Ascending aorta (tissue), 2 donors: ENCODE results near the gene TLE1. TPM values are rescaled to one million over a fixed set of nuclear protein-coding genes. Genes with fewer than 3 reads are reported as not detected.

Source experiments
- DNase-seq, 2 donors: peaks; one replicate each; pipeline ENCODE4 v3.0.0-alpha.2; 2019; ENCODE audit warnings: low spot score in 2 of 2
- H3K27ac ChIP-seq, 2 donors: fragments of 200-600 bp; sonication (generic); one replicate each; pipeline ENCODE4 v1.5.1; 2016 to 2017; ENCODE audit warnings: mild to moderate bottlenecking in 1 of 2
- H3K27me3 ChIP-seq: fragments of 200-600 bp; sonication (generic); one replicate; pipeline ENCODE4 v1.5.1; 2017
- H3K36me3 ChIP-seq, 2 donors: fragments of 200-600 bp; sonication (generic); one replicate each; pipeline ENCODE4 v1.5.1; 2016
- H3K4me1 ChIP-seq, 2 donors: fragments of 200-600 bp; sonication (generic); one replicate each; pipeline ENCODE4 v1.5.1; 2016 to 2017; ENCODE audit warnings: mild to moderate bottlenecking in 1 of 2
- H3K4me3 ChIP-seq, 2 donors: fragments of 200-600 bp; sonication (generic); one replicate each; pipeline ENCODE4 v1.5.1; 2016 to 2017; ENCODE audit warnings: mild to moderate bottlenecking in 1 of 2
- H3K9me3 ChIP-seq, 2 donors: fragments of 200-600 bp; sonication (generic); one replicate each; pipeline ENCODE4 v1.5.1; 2016
- CTCF ChIP-seq, 3 experiments: fragments of 200-600 bp in 2 of 3; fragments of 450-650 bp in 1 of 3; sonication (generic) in 2 of 3; IDR thresholded peaks; one replicate each; pipeline ENCODE4 v1.5.1; 2016 to 2019; ENCODE audit warnings: antibody characterized with exemption in 3 of 3, mild to moderate bottlenecking in 1 of 3, moderate library complexity in 1 of 3
- intact Hi-C: fragments of 100-400 bp; cut with DNase I; formaldehyde crosslinking; loops from one replicate; pipeline ENCODE4 v1.15.1; 2023
- total RNA-seq: library from RNA; depleted of rRNA; stranded (reverse); fragments of >200 nt; gene quantifications from one replicate; pipeline ENCODE4 v1.1.0, GENCODE V29; 2016

The TLE1 gene
- total RNA-seq, 1 donor from 2014 or later, result 58.5 TPM

- Histone ChIP-seq H3K27ac (no peak overlapping the region), H3K4me1 (peaks cover 3 to 15% of the 10 kb centered on the region in 2 donors), H3K36me3 (peaks cover 4 to 10% of the 10 kb centered on the region in 2 donors), H3K27me3 (no peaks in the 10 kb centered on the region), H3K4me3 (no peak overlapping the region), H3K9me3 (no peaks in the 10 kb centered on the region)
- no peak for TF ChIP-seq CTCF (IDR thresholded peaks at IDR 0.05)
- no peak for DNase-seq
- intact Hi-C loops, result no loop called here
These were observed 110.0 kb downstream of the TLE1 start for GRCh38 chr9:81579381-81579780.

- Histone ChIP-seq H3K4me3 (no peak overlapping the region), H3K27me3 (no peaks in the 10 kb centered on the region), H3K4me1 (peaks cover 3 to 15% of the 10 kb centered on the region in 2 donors), H3K9me3 (no peaks in the 10 kb centered on the region), H3K36me3 (peaks cover under 1 to 3% of the 10 kb centered on the region in 2 donors), H3K27ac (no peak overlapping the region)
- intact Hi-C loops, result no loop called here
- no peak for DNase-seq
- TF ChIP-seq CTCF (IDR thresholded peaks at IDR 0.05), result no peak
These were observed 110.7 kb downstream of the TLE1 start for GRCh38 chr9:81578606-81579005.

GRCh38 chr9:81575956-81576355 lies 113.4 kb downstream of the TLE1 start:
- Histone ChIP-seq H3K9me3 (no peaks in the 10 kb centered on the region), H3K27me3 (no peaks in the 10 kb centered on the region), H3K27ac (no peak overlapping the region), H3K4me1 (peaks cover 0 to 5% of the 10 kb centered on the region in 2 donors), H3K4me3 (no peak overlapping the region), H3K36me3 (no peaks in the 10 kb centered on the region)
- no peak for DNase-seq
- intact Hi-C loops, result no loop called here
- TF ChIP-seq CTCF (IDR thresholded peaks at IDR 0.05), result no peak

- Histone ChIP-seq H3K4me3 (no peak overlapping the region), H3K36me3 (no peaks in the 10 kb centered on the region), H3K27me3 (no peaks in the 10 kb centered on the region), H3K27ac (no peak overlapping the region), H3K9me3 (no peaks in the 10 kb centered on the region), H3K4me1 (peaks cover 0 to 5% of the 10 kb centered on the region in 2 donors)
- no peak for DNase-seq
- TF ChIP-seq CTCF (IDR thresholded peaks at IDR 0.05), result no peak
- intact Hi-C loops, result no loop called here
These were observed 114.9 kb downstream of the TLE1 start for GRCh38 chr9:81574405-81574804.

GRCh38 chr9:81573415-81574321 lies 115.7 kb downstream of the TLE1 start:
- no peak overlapping the region for H3K4me3 ChIP-seq
- H3K36me3 ChIP-seq, result no peaks in the 10 kb centered on the region
- intact Hi-C loops, result no loop called here
- TF ChIP-seq CTCF (IDR thresholded peaks at IDR 0.05), result no peak
- H3K9me3 ChIP-seq, result no peaks in the 10 kb centered on the region
- H3K4me1 ChIP-seq, result peaks cover 0 to 5% of the 10 kb centered on the region in 2 donors
- no peak overlapping the region for H3K27ac ChIP-seq
- no peak for DNase-seq
- H3K27me3 ChIP-seq, result no peaks in the 10 kb centered on the region
